Smooth muscle cell (in vitro differentiated cells): Measurements from ENCODE around the gene DNASE1. TPM values are rescaled to one million over a fixed set of nuclear protein-coding genes. Genes with fewer than 3 reads are reported as not detected.

Experiments used
- DNase-seq: peaks from one replicate; lab custom pipeline; 2025; ENCODE audit not compliant: unreplicated experiment; lab: John Stamatoyannopoulos, UW
- H2AFZ ChIP-seq: fragments of 200-600 bp; sonication (generic); 2 replicates; pipeline ENCODE4 v1.6.0; 2016; ENCODE audit warnings: antibody characterized with exemption, low read depth, mild to moderate bottlenecking
- H3F3A ChIP-seq: fragments of 200-600 bp; sonication (generic); 2 replicates; pipeline ENCODE4 v1.6.0; 2017; ENCODE audit warnings: antibody characterized with exemption, low read depth
- H3K27ac ChIP-seq: fragments of 200-600 bp; sonication (generic); 2 replicates; pipeline ENCODE4 v1.5.1; 2016; ENCODE audit warnings: low read depth, mild to moderate bottlenecking
- H3K27me3 ChIP-seq: fragments of 200-600 bp; sonication (generic); 2 replicates; pipeline ENCODE4 v1.6.1; 2016; ENCODE audit warnings: low read depth, mild to moderate bottlenecking
- H3K36me3 ChIP-seq: fragments of 200-600 bp; sonication (generic); 2 replicates; pipeline ENCODE4 v1.5.1; 2016; ENCODE audit warnings: low read depth
- H3K4me1 ChIP-seq: fragments of 200-600 bp; sonication (generic); 2 replicates; pipeline ENCODE4 v1.5.1; 2016; ENCODE audit warnings: low read depth
- H3K4me2 ChIP-seq: fragments of 200-600 bp; sonication (generic); 2 replicates; pipeline ENCODE4 v1.6.0; 2016; ENCODE audit warnings: mild to moderate bottlenecking
- H3K4me3 ChIP-seq: fragments of 200-600 bp; sonication (generic); 2 replicates; pipeline ENCODE4 v1.5.1; 2016; ENCODE audit warnings: mild to moderate bottlenecking
- H3K79me2 ChIP-seq: fragments of 200-600 bp; sonication (generic); 2 replicates; pipeline ENCODE4 v1.6.0; 2016; ENCODE audit warnings: low read depth, mild to moderate bottlenecking
- H3K9ac ChIP-seq: fragments of 200-600 bp; sonication (generic); 2 replicates; pipeline ENCODE4 v1.6.0; 2016; ENCODE audit warnings: low read depth
- H3K9me3 ChIP-seq: fragments of 200-600 bp; sonication (generic); replicated peaks from 2 replicates; pipeline ENCODE4 v1.5.1; 2016; ENCODE audit warnings: low read depth
- H4K20me1 ChIP-seq: fragments of 200-600 bp; sonication (generic); 2 replicates; pipeline ENCODE4 v1.6.0; 2016; ENCODE audit warnings: low read depth
- CTCF ChIP-seq: fragments of 200-600 bp; sonication (generic); IDR thresholded peaks from 2 replicates; pipeline ENCODE4 v1.5.1; 2017; ENCODE audit warnings: borderline replicate concordance, mild to moderate bottlenecking, antibody characterized with exemption; ENCODE audit not compliant: insufficient read depth, poor library complexity, severe bottlenecking
- WGBS: methylation state at CpG from one replicate; pipeline ENCODE4 v1.1.7; 2016; ENCODE audit warnings: low lambda C conversion rate; 5-methylcytosine and 5-hydroxymethylcytosine counted together
- polyA plus RNA-seq: library from polyadenylated mRNA; unstranded; fragments of >200 nt; fragmentation: Nextera tagmentation; extraction: Ambion mirVana; gene quantifications from 2 replicates; pipeline ENCODE4 v1.2.1, GENCODE V29; 2016
- total RNA-seq: library from RNA; depleted of rRNA; stranded (reverse); fragments of >200 nt; gene quantifications from 2 replicates; pipeline ENCODE4 v1.2.3, GENCODE V29; 2014

The DNASE1 gene
- total and polyA plus RNA-seq, 2 experiments from 2014 or later, result 8.1 to 37.8 TPM

GRCh38 chr16:3611146-3611975 lies 43.1 kb upstream of the DNASE1 start, which contains the start of gene SLX4:
Gene SLX4 (minus strand): TSS chr16:3611606. CDS start chr16:3608964, 2,642 bp downstream.
- Histone ChIP-seq H3K4me1 (no peaks in the 10 kb centered on the region), H3K27ac (peak within 1 kb of the TSS; percentile 56), H4K20me1 (no peaks in the 10 kb centered on the region), H3F3A (no peaks in the 10 kb centered on the region), H3K4me2 (peak within 1 kb of the TSS; percentile 97), H3K27me3 (no peaks in the 10 kb centered on the region), H3K79me2 (peaks cover 57% of the 10 kb centered on the region), H3K36me3 (no peaks in the 10 kb centered on the region), H3K9ac (peak within 1 kb of the TSS; percentile 88), H2AFZ (peak within 1 kb of the TSS; percentile 91), H3K4me3 (peak within 1 kb of the TSS; percentile 95), H3K9me3 (no peaks in the 10 kb centered on the region)
- under 1% methylated on average over 85 of the region's 86 CpGs for WGBS
- no peak for TF ChIP-seq CTCF
- DNase-seq, result peak; percentile 68

- H3K4me3 ChIP-seq, result peak overlapping the region; percentile 95
- 78% methylated on average over 34 of the region's 34 CpGs for WGBS
- H3K27me3 ChIP-seq, result no peaks in the 10 kb centered on the region
- TF ChIP-seq CTCF, result no peak
- no peaks in the 10 kb centered on the region for H4K20me1 ChIP-seq
- no peaks in the 10 kb centered on the region for H3K36me3 ChIP-seq
- no peaks in the 10 kb centered on the region for H3K4me1 ChIP-seq
- no peak for DNase-seq
- no peak overlapping the region for H3K9ac ChIP-seq
- no peaks in the 10 kb centered on the region for H3K9me3 ChIP-seq
- peak overlapping the region; percentile 83 for H3K4me2 ChIP-seq
- peaks cover 66% of the 10 kb centered on the region for H3K79me2 ChIP-seq
- no peak overlapping the region for H3K27ac ChIP-seq
- no peaks in the 10 kb centered on the region for H3F3A ChIP-seq
- no peak overlapping the region for H2AFZ ChIP-seq
Observed at GRCh38 chr16:3612510-3613466, 41.7 kb upstream of the DNASE1 start.

- no peak for DNase-seq
- Histone ChIP-seq H3F3A (no peaks in the 10 kb centered on the region), H4K20me1 (peaks cover 23% of the 10 kb centered on the region), H3K27me3 (no peaks in the 10 kb centered on the region), H3K79me2 (peaks cover 58% of the 10 kb centered on the region), H3K36me3 (no peaks in the 10 kb centered on the region), H2AFZ (no peak overlapping the region), H3K4me3 (no peak overlapping the region), H3K4me1 (no peaks in the 10 kb centered on the region), H3K4me2 (no peak overlapping the region), H3K9me3 (no peaks in the 10 kb centered on the region), H3K9ac (no peak overlapping the region), H3K27ac (no peak overlapping the region)
- no peak for TF ChIP-seq CTCF
- WGBS, result 72% methylated on average over 3 of the region's 3 CpGs
Observed at GRCh38 chr16:3618769-3619141, 35.7 kb upstream of the DNASE1 start.
